GM19035 (cell line): ENCODE data around the gene EPM2AIP1.
"Not testable (repeated sequence)": the region's sequence is repeated elsewhere in the genome, so short reads cannot be mapped to it uniquely, and the experiment has no call there.

Experiments used
- ATAC-seq: cut with Tn5 transposase; IDR thresholded peaks from one replicate; pipeline ENCODE4 v1.9.1; 2021; ENCODE audit not compliant: unreplicated experiment

EPM2AIP1 gene

GRCh38 chr3:36993326-36994283 lies 674 bp upstream of the EPM2AIP1 start, which contains the start of gene MLH1:
Gene MLH1 (plus strand): TSS chr3:36993518. CDS start chr3:36993548, 30 bp downstream.
- ATAC-seq: peak; percentile 89

GRCh38 chr3:36991923-36992805 lies 767 bp downstream of the EPM2AIP1 start:
- ATAC-seq: no peak

- no peak for ATAC-seq
These were observed 1.8 kb downstream of the EPM2AIP1 start for GRCh38 chr3:36991147-36991546.

GRCh38 chr3:36989568-36989967 lies 3.4 kb downstream of the EPM2AIP1 start:
- ATAC-seq: no peak

- no peak for ATAC-seq
These were observed 3.9 kb downstream of the EPM2AIP1 start for GRCh38 chr3:36989005-36989404.

- no peak for ATAC-seq
These were observed 4.6 kb downstream of the EPM2AIP1 start for GRCh38 chr3:36988356-36988755.

- ATAC-seq: no peak
These were observed 11.9 kb downstream of the EPM2AIP1 start for GRCh38 chr3:36981006-36981405.

GRCh38 chr3:36973139-36973538 lies 19.8 kb downstream of the EPM2AIP1 start:
- no peak for ATAC-seq

GRCh38 chr3:36972163-36972562 lies 20.8 kb downstream of the EPM2AIP1 start:
- no peak for ATAC-seq

GRCh38 chr3:36969540-36970432 lies 23.1 kb downstream of the EPM2AIP1 start:
- peak; percentile 98 for ATAC-seq

- no peak for ATAC-seq
These were observed 23.8 kb downstream of the EPM2AIP1 start for GRCh38 chr3:36969085-36969484.

GRCh38 chr3:36965440-36965839 lies 27.5 kb downstream of the EPM2AIP1 start:
- no peak for ATAC-seq

- peak; percentile 54 for ATAC-seq
These were observed 28.1 kb downstream of the EPM2AIP1 start for GRCh38 chr3:36964817-36965216.

GRCh38 chr3:36964331-36964730 lies 28.6 kb downstream of the EPM2AIP1 start:
- no peak for ATAC-seq

GRCh38 chr3:36963008-36963407 lies 29.9 kb downstream of the EPM2AIP1 start:
- not testable (repeated sequence) for ATAC-seq

GRCh38 chr3:36960502-36960901 lies 32.4 kb downstream of the EPM2AIP1 start:
- no peak for ATAC-seq

- ATAC-seq: no peak
These were observed 33.1 kb downstream of the EPM2AIP1 start for GRCh38 chr3:36959821-36960220.

- no peak for ATAC-seq
These were observed 34.9 kb downstream of the EPM2AIP1 start for GRCh38 chr3:36957862-36958686.

- no peak for ATAC-seq
These were observed 35.9 kb downstream of the EPM2AIP1 start for GRCh38 chr3:36957063-36957462.

- no peak for ATAC-seq
These were observed 36.8 kb downstream of the EPM2AIP1 start for GRCh38 chr3:36956155-36956554.
